Parathyroid adenoma (tissue), 2 donors: ENCODE data around the gene WDR36.

Experiments
- H2AFZ ChIP-seq: fragments of 300-600 bp; sonication (generic); one replicate; pipeline ENCODE4 v1.7.0; 2017; ENCODE audit warnings: antibody characterized with exemption, mild to moderate bottlenecking
- H3K27ac ChIP-seq: fragments of 300-600 bp; sonication (generic); one replicate; pipeline ENCODE4 v1.7.0; 2017
- H3K27me3 ChIP-seq: fragments of 300-600 bp; sonication (generic); one replicate; pipeline ENCODE4 v1.7.0; 2017; ENCODE audit warnings: low read length; ENCODE audit not compliant: control insufficient read depth, insufficient read depth
- H3K36me3 ChIP-seq: fragments of 300-600 bp; sonication (generic); one replicate; pipeline ENCODE4 v1.7.0; 2017; ENCODE audit warnings: low read length; ENCODE audit not compliant: control insufficient read depth, insufficient read depth
- H3K4me1 ChIP-seq: fragments of 300-600 bp; sonication (generic); one replicate; pipeline ENCODE4 v1.7.0; 2017; ENCODE audit warnings: control low read depth
- H3K4me2 ChIP-seq: fragments of 300-600 bp; sonication (generic); one replicate; pipeline ENCODE4 v1.7.0; 2017; ENCODE audit warnings: low read length
- H3K4me3 ChIP-seq: fragments of 300-600 bp; sonication (generic); one replicate; pipeline ENCODE4 v1.7.0; 2017; ENCODE audit warnings: low read depth, low read length
- H3K79me2 ChIP-seq: fragments of 300-600 bp; sonication (generic); one replicate; pipeline ENCODE4 v1.7.0; 2017; ENCODE audit warnings: control low read depth
- H3K9ac ChIP-seq: fragments of 300-600 bp; sonication (generic); one replicate; pipeline ENCODE4 v1.7.0; 2017; ENCODE audit warnings: mild to moderate bottlenecking
- H3K9me3 ChIP-seq: fragments of 300-600 bp; sonication (generic); one replicate; pipeline ENCODE4 v1.7.0; 2017; ENCODE audit warnings: low read length; ENCODE audit not compliant: control insufficient read depth
- TF ChIP-seq, protein P1 (sequence below): fragments of 300-600 bp; sonication (generic); IDR thresholded peaks from one replicate; pipeline ENCODE4 v1.7.0; 2017; ENCODE audit warnings: antibody characterized with exemption, mild to moderate bottlenecking
- donor health status: primary hyperparathyroidism.

Gene WDR36

GRCh38 chr5:111095982-111096381 is 3.8 kb downstream of the WDR36 start:
- Histone ChIP-seq H3K4me1 (peaks cover 6% of the 10 kb centered on the region), H3K9me3 (no peaks in the 10 kb centered on the region), H3K79me2 (peaks cover 8% of the 10 kb centered on the region), H3K27me3 (no peaks in the 10 kb centered on the region), H3K9ac (no peak overlapping the region), H2AFZ (no peak overlapping the region), H3K4me3 (no peak overlapping the region), H3K4me2 (no peak overlapping the region), H3K27ac (no peak overlapping the region), H3K36me3 (no peaks in the 10 kb centered on the region)
- TF ChIP-seq, protein P1, sequence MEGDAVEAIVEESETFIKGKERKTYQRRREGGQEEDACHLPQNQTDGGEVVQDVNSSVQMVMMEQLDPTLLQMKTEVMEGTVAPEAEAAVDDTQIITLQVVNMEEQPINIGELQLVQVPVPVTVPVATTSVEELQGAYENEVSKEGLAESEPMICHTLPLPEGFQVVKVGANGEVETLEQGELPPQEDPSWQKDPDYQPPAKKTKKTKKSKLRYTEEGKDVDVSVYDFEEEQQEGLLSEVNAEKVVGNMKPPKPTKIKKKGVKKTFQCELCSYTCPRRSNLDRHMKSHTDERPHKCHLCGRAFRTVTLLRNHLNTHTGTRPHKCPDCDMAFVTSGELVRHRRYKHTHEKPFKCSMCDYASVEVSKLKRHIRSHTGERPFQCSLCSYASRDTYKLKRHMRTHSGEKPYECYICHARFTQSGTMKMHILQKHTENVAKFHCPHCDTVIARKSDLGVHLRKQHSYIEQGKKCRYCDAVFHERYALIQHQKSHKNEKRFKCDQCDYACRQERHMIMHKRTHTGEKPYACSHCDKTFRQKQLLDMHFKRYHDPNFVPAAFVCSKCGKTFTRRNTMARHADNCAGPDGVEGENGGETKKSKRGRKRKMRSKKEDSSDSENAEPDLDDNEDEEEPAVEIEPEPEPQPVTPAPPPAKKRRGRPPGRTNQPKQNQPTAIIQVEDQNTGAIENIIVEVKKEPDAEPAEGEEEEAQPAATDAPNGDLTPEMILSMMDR: no peak

DNA sequence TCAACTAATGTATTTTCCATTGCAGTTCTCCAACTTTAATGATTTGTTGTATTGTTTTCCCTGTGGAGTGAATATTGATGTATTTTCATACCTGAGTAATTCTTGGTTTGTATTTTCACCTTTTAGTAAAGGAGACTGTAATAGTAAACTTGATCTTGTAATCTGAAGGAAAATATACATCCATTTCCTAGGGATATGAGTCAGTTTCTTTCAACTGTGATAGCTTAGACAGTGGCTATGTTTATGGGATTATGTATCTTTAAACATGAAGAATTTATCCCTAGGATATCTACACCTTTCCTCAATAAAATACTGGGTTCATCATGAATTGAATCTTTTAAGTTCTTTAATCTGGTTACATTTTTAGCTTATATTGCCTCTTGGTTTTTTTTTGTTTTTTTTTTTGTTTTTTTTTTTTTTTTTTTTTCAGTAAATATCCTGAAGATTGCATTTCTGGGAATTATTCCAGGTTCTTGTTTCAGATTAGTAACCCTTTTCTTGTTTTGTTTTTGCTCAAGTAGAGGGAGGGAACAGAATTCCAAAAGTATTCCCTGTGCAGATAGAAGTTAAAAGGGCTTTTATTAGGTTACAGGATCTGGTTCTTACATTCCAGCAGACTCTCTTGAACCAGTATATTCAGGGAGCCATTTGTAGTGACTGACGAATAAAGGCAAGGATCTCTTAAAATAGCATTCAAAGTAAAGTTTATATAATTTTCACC is 7.1 kb downstream of the WDR36 start:
- no peaks in the 10 kb centered on the region for H3K9me3 ChIP-seq
- H3K4me1 ChIP-seq: no peaks in the 10 kb centered on the region
- no peak overlapping the region for H3K4me2 ChIP-seq
- H3K27ac ChIP-seq: no peak overlapping the region
- no peak overlapping the region for H3K4me3 ChIP-seq
- no peaks in the 10 kb centered on the region for H3K79me2 ChIP-seq
- TF ChIP-seq, protein P1: no peak
- no peak overlapping the region for H3K9ac ChIP-seq
- no peaks in the 10 kb centered on the region for H3K27me3 ChIP-seq
- no peak overlapping the region for H2AFZ ChIP-seq
- no peaks in the 10 kb centered on the region for H3K36me3 ChIP-seq

- no peak overlapping the region for H2AFZ ChIP-seq
- H3K79me2 ChIP-seq: no peaks in the 10 kb centered on the region
- TF ChIP-seq, protein P1: no peak
- H3K4me2 ChIP-seq: no peak overlapping the region
- no peak overlapping the region for H3K27ac ChIP-seq
- no peak overlapping the region for H3K4me3 ChIP-seq
- no peak overlapping the region for H3K9ac ChIP-seq
- H3K4me1 ChIP-seq: no peaks in the 10 kb centered on the region
- no peaks in the 10 kb centered on the region for H3K36me3 ChIP-seq
- no peaks in the 10 kb centered on the region for H3K27me3 ChIP-seq
- H3K9me3 ChIP-seq: no peaks in the 10 kb centered on the region
These were observed 14.3 kb downstream of the WDR36 start for GRCh38 chr5:111106320-111106948.

GRCh38 chr5:111107371-111107770 is 15.2 kb downstream of the WDR36 start:
- Histone ChIP-seq H3K9ac (no peak overlapping the region), H3K36me3 (no peaks in the 10 kb centered on the region), H3K4me1 (no peaks in the 10 kb centered on the region), H3K27ac (no peak overlapping the region), H2AFZ (no peak overlapping the region), H3K79me2 (no peaks in the 10 kb centered on the region), H3K9me3 (no peaks in the 10 kb centered on the region), H3K4me2 (no peak overlapping the region), H3K4me3 (no peak overlapping the region), H3K27me3 (no peaks in the 10 kb centered on the region)
- TF ChIP-seq, protein P1: no peak

DNA sequence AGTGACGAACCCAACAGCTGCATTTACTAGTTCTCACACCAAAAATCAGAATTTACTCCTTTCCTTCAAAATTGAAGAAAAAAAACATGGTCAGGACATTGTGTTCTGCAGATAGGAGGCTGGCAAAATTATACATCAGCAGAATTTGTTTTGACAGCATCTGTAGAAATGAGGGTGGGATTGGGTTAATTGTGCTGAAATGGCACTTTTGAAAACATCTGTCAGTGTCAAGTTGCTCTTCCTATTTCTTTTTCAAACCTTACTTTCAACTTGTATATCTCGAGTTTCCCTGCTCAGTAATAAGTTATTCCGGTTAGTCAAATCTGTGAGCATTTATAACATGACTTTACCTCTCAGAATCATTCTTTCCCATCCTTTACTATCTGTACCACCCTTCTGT is 19.8 kb downstream of the WDR36 start:
- Histone ChIP-seq H2AFZ (no peak overlapping the region), H3K9me3 (no peaks in the 10 kb centered on the region), H3K27ac (no peak overlapping the region), H3K79me2 (no peaks in the 10 kb centered on the region), H3K4me2 (no peak overlapping the region), H3K27me3 (no peaks in the 10 kb centered on the region), H3K9ac (no peak overlapping the region), H3K36me3 (no peaks in the 10 kb centered on the region), H3K4me1 (no peaks in the 10 kb centered on the region), H3K4me3 (no peak overlapping the region)
- TF ChIP-seq, protein P1: no peak
